IPS-20b (cell line): ENCODE measurements around the gene ARSA.

Experiments used
- H3K27ac ChIP-seq: one replicate; pipeline ENCODE4 v1.5.1; 2013; ENCODE audit warnings: low read length
- H3K27me3 ChIP-seq: 2 replicates; pipeline ENCODE4 v1.6.1; 2013; ENCODE audit warnings: mild to moderate bottlenecking, low read length, inconsistent platforms; ENCODE audit not compliant: insufficient read depth
- H3K36me3 ChIP-seq: 2 replicates; pipeline ENCODE4 v1.6.1; 2013; ENCODE audit warnings: low read depth, mild to moderate bottlenecking, inconsistent platforms, low read length, moderate library complexity; ENCODE audit not compliant: insufficient read depth
- H3K4me1 ChIP-seq: 2 replicates; pipeline ENCODE4 v1.6.1; 2013; ENCODE audit warnings: mild to moderate bottlenecking, control low read depth, inconsistent platforms, low read length, moderate library complexity; ENCODE audit not compliant: insufficient read depth
- H3K4me3 ChIP-seq: 2 replicates; pipeline ENCODE4 v1.5.1; 2013; ENCODE audit warnings: mild to moderate bottlenecking, low read length, inconsistent platforms
- H3K9ac ChIP-seq: 2 replicates; pipeline ENCODE4 v1.6.1; 2013; ENCODE audit warnings: low read depth, mild to moderate bottlenecking, inconsistent platforms, low read length, moderate library complexity
- H3K9me3 ChIP-seq: 2 replicates; pipeline ENCODE4 v1.6.1; 2013; ENCODE audit warnings: mild to moderate bottlenecking, low read depth, low read length, inconsistent platforms; ENCODE audit not compliant: insufficient read depth

Gene ARSA

GRCh38 chr22:50578776-50579310 is 49.1 kb downstream of the ARSA start:
- Histone ChIP-seq H3K27me3 (peaks cover 4% of the 10 kb centered on the region), H3K9ac (no peak overlapping the region), H3K27ac (no peak overlapping the region), H3K9me3 (no peaks in the 10 kb centered on the region), H3K4me1 (peaks cover 4% of the 10 kb centered on the region), H3K36me3 (peaks cover 55% of the 10 kb centered on the region), H3K4me3 (no peak overlapping the region)

GRCh38 chr22:50577987-50578775 is 49.8 kb downstream of the ARSA start, which contains the start of gene CPT1B:
Gene CPT1B (minus strand): TSS chr22:50578427. CDS start chr22:50577915, 512 bp downstream.
- Histone ChIP-seq H3K27ac (no peak within 1 kb of the TSS), H3K36me3 (peaks cover 60% of the 10 kb centered on the region), H3K4me1 (no peaks in the 10 kb centered on the region; the same call in none of the 2 replicates), H3K9me3 (no peaks in the 10 kb centered on the region), H3K9ac (no peak within 1 kb of the TSS), H3K4me3 (no peak within 1 kb of the TSS), H3K27me3 (no peaks in the 10 kb centered on the region)

- no peaks in the 10 kb centered on the region for H3K9me3 ChIP-seq
- no peak overlapping the region for H3K4me3 ChIP-seq
- no peak overlapping the region for H3K27ac ChIP-seq
- H3K27me3 ChIP-seq: no peaks in the 10 kb centered on the region
- H3K9ac ChIP-seq: no peak overlapping the region
- H3K36me3 ChIP-seq: peaks cover 66% of the 10 kb centered on the region
- H3K4me1 ChIP-seq: no peaks in the 10 kb centered on the region; the same call in none of the 2 replicates
Measured at GRCh38 chr22:50577697-50577986, 50.3 kb downstream of the ARSA start.

GRCh38 chr22:50576806-50577696 is 50.9 kb downstream of the ARSA start:
- Histone ChIP-seq H3K9ac (no peak overlapping the region), H3K4me1 (no peaks in the 10 kb centered on the region; the same call in none of the 2 replicates), H3K27ac (no peak overlapping the region), H3K36me3 (peaks cover 71% of the 10 kb centered on the region), H3K4me3 (no peak overlapping the region), H3K9me3 (no peaks in the 10 kb centered on the region), H3K27me3 (no peaks in the 10 kb centered on the region)

- Histone ChIP-seq H3K36me3 (peaks cover 79% of the 10 kb centered on the region), H3K4me1 (no peaks in the 10 kb centered on the region; the same call in 1 of the 2 replicates), H3K9ac (no peak overlapping the region), H3K9me3 (no peaks in the 10 kb centered on the region), H3K27ac (no peak overlapping the region), H3K27me3 (no peaks in the 10 kb centered on the region), H3K4me3 (no peak overlapping the region)
Measured at GRCh38 chr22:50576070-50576469, 51.9 kb downstream of the ARSA start.

- no peak overlapping the region for H3K9ac ChIP-seq
- no peaks in the 10 kb centered on the region for H3K9me3 ChIP-seq
- H3K27ac ChIP-seq: no peak overlapping the region
- H3K27me3 ChIP-seq: no peaks in the 10 kb centered on the region
- peaks cover 79% of the 10 kb centered on the region for H3K36me3 ChIP-seq
- H3K4me3 ChIP-seq: no peak overlapping the region
- H3K4me1 ChIP-seq: no peaks in the 10 kb centered on the region
Measured at GRCh38 chr22:50575426-50575941, 52.5 kb downstream of the ARSA start.
